Activated CD8-positive, alpha-beta memory T cell treated with anti-CD3 and anti-CD28 coated beads, Interleukin-2, amount 10 ng/mL, durations not matched to agents 7 days and 5 days (primary cell): ENCODE data around the gene C16orf86. TPM values are rescaled to one million over a fixed set of nuclear protein-coding genes. Genes with fewer than 3 reads are reported as not detected.

Experiments used
- ATAC-seq: fragments of 150-1000 bp; cut with Tn5 transposase; one replicate; pipeline ENCODE4 v1.10.0; 2021; ENCODE audit warnings: moderate library complexity
- CTCF ChIA-PET: fragments of 350-600 bp; sonication (Branson Sonifier 250); formaldehyde crosslinking; loops from one replicate; lab custom pipeline; 2021; ENCODE audit warnings: antibody characterized with exemption; lab: Charles Lee
- DNase-seq: peaks from one replicate; pipeline ENCODE4 v3.0.0-alpha.2; 2020
- H3K27ac Mint-ChIP-seq: one replicate; pipeline ENCODE4 v1.8.0; 2021; ENCODE audit warnings: mild to moderate bottlenecking, mixed read lengths
- H3K27me3 Mint-ChIP-seq: one replicate; pipeline ENCODE4 v1.8.0; 2021; ENCODE audit warnings: mixed read lengths
- H3K36me3 Mint-ChIP-seq: one replicate; pipeline ENCODE4 v1.8.0; 2021; ENCODE audit warnings: mild to moderate bottlenecking, mixed read lengths
- H3K4me1 Mint-ChIP-seq: one replicate; pipeline ENCODE4 v1.8.0; 2021; ENCODE audit warnings: mixed read lengths
- H3K4me3 Mint-ChIP-seq: one replicate; pipeline ENCODE4 v1.8.0; 2021; ENCODE audit warnings: mild to moderate bottlenecking, moderate library complexity, mixed read lengths
- H3K9me3 Mint-ChIP-seq: one replicate; pipeline ENCODE4 v1.8.0; 2022; ENCODE audit warnings: low read depth, mixed read lengths
- total RNA-seq, 2 experiments: library from RNA; stranded (reverse); gene quantifications; one replicate each; pipeline ENCODE4 v1.2.3, GENCODE V29; 2021

Gene C16orf86
- total RNA-seq, 2 experiments from 2014 or later, result 4.1 to 5.1 TPM

- H3K36me3 Mint-ChIP-seq, result peaks cover 17% of the 10 kb centered on the region
- peaks cover 19% of the 10 kb centered on the region for H3K4me1 Mint-ChIP-seq
- no peak for ATAC-seq
- DNase-seq, result no peak
- H3K9me3 Mint-ChIP-seq, result no peaks in the 10 kb centered on the region
- no peak overlapping the region for H3K4me3 Mint-ChIP-seq
- no peak overlapping the region for H3K27ac Mint-ChIP-seq
- CTCF ChIA-PET, result interaction anchor here (0.7 to 17.7 kb wide), 6 partner anchors 10 to 136 kb away, joined by 3 to 199 read pairs (median 11); partner anchors contain the start of gene CARMIL2
- no peaks in the 10 kb centered on the region for H3K27me3 Mint-ChIP-seq
Observed at GRCh38 chr16:67657017-67657608, 9.5 kb upstream of the C16orf86 start.

GRCh38 chr16:67657751-67658518 is 8.7 kb upstream of the C16orf86 start:
- Mint-ChIP-seq H3K4me3 (no peak overlapping the region), H3K36me3 (peaks cover 14% of the 10 kb centered on the region), H3K9me3 (no peaks in the 10 kb centered on the region), H3K27ac (peak overlapping the region; percentile 5), H3K27me3 (no peaks in the 10 kb centered on the region), H3K4me1 (peaks cover 19% of the 10 kb centered on the region)
- ATAC-seq, result no peak
- DNase-seq, result no peak
- CTCF ChIA-PET, result interaction anchor here (1.0 to 17.7 kb wide), 6 partner anchors 10 to 176 kb away, joined by 3 to 199 read pairs (median 13); partner anchors contain the start of genes ATP6V0D1 and CARMIL2

GRCh38 chr16:67658849-67659674 is 7.6 kb upstream of the C16orf86 start:
- peak; percentile 41 for DNase-seq

GRCh38 chr16:67659675-67660563 is 6.7 kb upstream of the C16orf86 start, which contains the start of gene ACD:
TSS of gene ACD (minus strand) at chr16:67660260. CDS start at chr16:67660220, 40 bp downstream.
- Mint-ChIP-seq H3K27ac (peak within 1 kb of the TSS; percentile 97), H3K4me1 (peaks cover 19% of the 10 kb centered on the region), H3K36me3 (peaks cover 8% of the 10 kb centered on the region), H3K4me3 (peak within 1 kb of the TSS; percentile 94), H3K9me3 (no peaks in the 10 kb centered on the region), H3K27me3 (no peaks in the 10 kb centered on the region)
- ATAC-seq, result peak; percentile 74
- peak; percentile 94 for DNase-seq
- CTCF ChIA-PET, result interaction anchor here (0.9 to 17.7 kb wide), 16 partner anchors 10 to 178 kb away, joined by 3 to 199 read pairs (median 4); partner anchors contain the start of genes ATP6V0D1 and CARMIL2

More at GRCh38 chr16:67658849-67659674, 7.6 kb upstream of the C16orf86 start:
- Mint-ChIP-seq H3K4me1 (peaks cover 19% of the 10 kb centered on the region), H3K27me3 (no peaks in the 10 kb centered on the region), H3K36me3 (peaks cover 12% of the 10 kb centered on the region), H3K9me3 (no peaks in the 10 kb centered on the region), H3K27ac (peak overlapping the region; percentile 76), H3K4me3 (peak overlapping the region; percentile 94)
- CTCF ChIA-PET, result interaction anchor here (0.6 to 17.7 kb wide), 11 partner anchors 9 to 178 kb away, joined by 3 to 199 read pairs (median 5); partner anchors contain the start of genes ATP6V0D1 and CARMIL2
- ATAC-seq, result no peak

GRCh38 chr16:67660564-67661028 is 6.0 kb upstream of the C16orf86 start, which contains the start of gene PARD6A:
TSS of gene PARD6A (plus strand) at chr16:67660960. CDS start at chr16:67661039, 79 bp downstream.
- peak within 1 kb of the TSS; percentile 97 for H3K27ac Mint-ChIP-seq
- H3K9me3 Mint-ChIP-seq, result no peaks in the 10 kb centered on the region
- H3K36me3 Mint-ChIP-seq, result peaks cover 5% of the 10 kb centered on the region
- CTCF ChIA-PET, result interaction anchor here (0.9 to 17.7 kb wide), 14 partner anchors 9 to 179 kb away, joined by 3 to 199 read pairs (median 5); partner anchors contain the start of genes ATP6V0D1 and CARMIL2
- no peaks in the 10 kb centered on the region for H3K27me3 Mint-ChIP-seq
- peaks cover 20% of the 10 kb centered on the region for H3K4me1 Mint-ChIP-seq
- ATAC-seq (peak; percentile 82), DNase-seq (peak; percentile 99)
- H3K4me3 Mint-ChIP-seq, result peak within 1 kb of the TSS; percentile 94

- Mint-ChIP-seq H3K4me3 (peak overlapping the region; percentile 94), H3K27ac (peak overlapping the region; percentile 82), H3K27me3 (no peaks in the 10 kb centered on the region), H3K9me3 (no peaks in the 10 kb centered on the region), H3K4me1 (peaks cover 24% of the 10 kb centered on the region), H3K36me3 (peaks cover under 1% of the 10 kb centered on the region)
- CTCF ChIA-PET, result interaction anchor here (1.3 to 17.7 kb wide), 6 partner anchors 16 to 180 kb away, joined by 3 to 199 read pairs (median 13); partner anchors contain the start of genes ATP6V0D1 and CARMIL2
- ATAC-seq, result peak; percentile 2
- no peak for DNase-seq
Observed at GRCh38 chr16:67661101-67661761, 5.4 kb upstream of the C16orf86 start.

- Mint-ChIP-seq H3K4me1 (peaks cover 25% of the 10 kb centered on the region), H3K36me3 (no peaks in the 10 kb centered on the region), H3K27ac (no peak overlapping the region), H3K9me3 (no peaks in the 10 kb centered on the region), H3K27me3 (no peaks in the 10 kb centered on the region), H3K4me3 (peak overlapping the region; percentile 94)
- DNase-seq, result no peak
- CTCF ChIA-PET, result interaction anchor here (1.1 to 17.7 kb wide), 6 partner anchors 11 to 141 kb away, joined by 4 to 199 read pairs (median 8); partner anchors contain the start of gene CARMIL2
- no peak for ATAC-seq
Observed at GRCh38 chr16:67661886-67662652, 4.5 kb upstream of the C16orf86 start.

GRCh38 chr16:67662653-67663010 is 4.0 kb upstream of the C16orf86 start:
- Mint-ChIP-seq H3K4me1 (peaks cover 29% of the 10 kb centered on the region), H3K27me3 (no peaks in the 10 kb centered on the region), H3K27ac (no peak overlapping the region), H3K4me3 (no peak overlapping the region), H3K36me3 (no peaks in the 10 kb centered on the region), H3K9me3 (no peaks in the 10 kb centered on the region)
- CTCF ChIA-PET, result interaction anchor here (0.6 to 17.7 kb wide), 10 partner anchors 10 to 274 kb away, joined by 3 to 199 read pairs (median 5); partner anchors contain the start of genes CARMIL2 and PSMB10
- no peak for DNase-seq
- ATAC-seq, result no peak

GRCh38 chr16:67663151-67663876 is 3.3 kb upstream of the C16orf86 start:
- H3K4me3 Mint-ChIP-seq, result no peak overlapping the region
- DNase-seq, result no peak
- no peak overlapping the region for H3K27ac Mint-ChIP-seq
- peaks cover 31% of the 10 kb centered on the region for H3K4me1 Mint-ChIP-seq
- no peaks in the 10 kb centered on the region for H3K27me3 Mint-ChIP-seq
- CTCF ChIA-PET, result interaction anchor here (0.6 to 17.7 kb wide), 14 partner anchors 9 to 273 kb away, joined by 3 to 199 read pairs (median 4); partner anchors contain the start of genes CARMIL2, PSMB10, RANBP10 and TSNAXIP1
- ATAC-seq, result no peak
- H3K36me3 Mint-ChIP-seq, result no peaks in the 10 kb centered on the region
- H3K9me3 Mint-ChIP-seq, result no peaks in the 10 kb centered on the region

GRCh38 chr16:67663877-67664222 is 2.8 kb upstream of the C16orf86 start:
- Mint-ChIP-seq H3K27me3 (no peaks in the 10 kb centered on the region), H3K36me3 (no peaks in the 10 kb centered on the region), H3K27ac (no peak overlapping the region), H3K4me3 (no peak overlapping the region), H3K9me3 (no peaks in the 10 kb centered on the region), H3K4me1 (peaks cover 27% of the 10 kb centered on the region)
- CTCF ChIA-PET, result interaction anchor here (0.8 to 17.7 kb wide), 10 partner anchors 9 to 272 kb away, joined by 3 to 199 read pairs (median 4); partner anchors contain the start of genes CARMIL2, PSMB10, RANBP10 and TSNAXIP1
- DNase-seq (no peak), ATAC-seq (no peak)
